IMR-90 (cell line): ENCODE results near the gene SYNPO2. TPM values are rescaled to one million over a fixed set of nuclear protein-coding genes. Genes with fewer than 3 reads are reported as not detected.

Source experiments
- ATAC-seq: fragments of 200-7000 bp; cut with Tn5 transposase; 2 replicates; pipeline ENCODE4 v1.9.1; 2020; ENCODE audit warnings: low read depth, mild to moderate bottlenecking, moderate library complexity
- BruUV-seq: library from RNA; stranded (reverse); fragments of 400-500 nt; replicated peaks from 2 replicates; lab custom pipeline; 2021; lab: Mats Ljungman, UMichigan
- CTCF ChIA-PET: fragments of 300-600 bp; formaldehyde crosslinking; extraction: SDS; loops from one replicate; lab custom pipeline; 2021; ENCODE audit warnings: antibody characterized with exemption; lab: Yijun Ruan, JAX
- POLR2A ChIA-PET: fragments of 300-600 bp; sonication (Branson Sonifier 250); formaldehyde crosslinking; loops from one replicate; lab custom pipeline; 2022; ENCODE audit warnings: antibody characterized with exemption; ENCODE audit not compliant: unreplicated experiment; lab: Charles Lee
- DNase-seq: peaks from one replicate; pipeline ENCODE4 v3.0.0; 2013
- H2AFZ ChIP-seq: replicated peaks from 2 replicates; pipeline ENCODE3; 2013; ENCODE audit warnings: low read length, mild to moderate bottlenecking; ENCODE audit not compliant: poor library complexity
- H2AK5ac ChIP-seq: 2 replicates; pipeline ENCODE4 v1.6.1; 2013; ENCODE audit warnings: low read depth, low read length, inconsistent platforms
- H2AK9ac ChIP-seq: replicated peaks from 2 replicates; pipeline ENCODE3; 2013; ENCODE audit warnings: mild to moderate bottlenecking, low read depth, low read length, moderate library complexity; ENCODE audit not compliant: poor library complexity
- H2BK120ac ChIP-seq: 2 replicates; pipeline ENCODE4 v1.6.1; 2013; ENCODE audit warnings: low read depth, low read length, inconsistent platforms
- H2BK15ac ChIP-seq: 3 replicates; pipeline ENCODE4 v1.6.1; 2013; ENCODE audit warnings: low read depth, low read length, inconsistent platforms
- H2BK20ac ChIP-seq: 2 replicates; pipeline ENCODE4 v1.6.1; 2013; ENCODE audit warnings: low read depth, mild to moderate bottlenecking, inconsistent platforms, low read length, moderate library complexity
- H2BK5ac ChIP-seq: 2 replicates; pipeline ENCODE4 v1.6.1; 2013; ENCODE audit warnings: mild to moderate bottlenecking, low read depth, low read length, inconsistent platforms; ENCODE audit not compliant: poor library complexity, severe bottlenecking
- H3K14ac ChIP-seq: replicated peaks from 2 replicates; pipeline ENCODE4 v1.6.1; 2013; ENCODE audit warnings: low read depth, low read length, inconsistent platforms
- H3K18ac ChIP-seq: 2 replicates; pipeline ENCODE4 v1.6.1; 2013; ENCODE audit warnings: low read depth, low read length, control low read depth
- H3K23ac ChIP-seq: 2 replicates; pipeline ENCODE4 v1.6.1; 2013; ENCODE audit warnings: low read depth, low read length, inconsistent platforms
- H3K27ac ChIP-seq: 2 replicates; pipeline ENCODE4 v1.5.1; 2013; ENCODE audit warnings: mild to moderate bottlenecking, control low read depth, low read length; ENCODE audit not compliant: insufficient read depth
- H3K27me3 ChIP-seq: 2 replicates; pipeline ENCODE4 v1.6.1; 2013; ENCODE audit warnings: low read length; ENCODE audit not compliant: control insufficient read depth, insufficient read depth
- H3K36me3 ChIP-seq: 2 replicates; pipeline ENCODE4 v1.6.1; 2013; ENCODE audit warnings: low read length, mixed read lengths; ENCODE audit not compliant: control insufficient read depth, insufficient read depth
- H3K4ac ChIP-seq: 2 replicates; pipeline ENCODE4 v1.6.1; 2013; ENCODE audit warnings: low read depth, low read length, inconsistent platforms
- H3K4me1 ChIP-seq: 2 replicates; pipeline ENCODE4 v1.6.1; 2013; ENCODE audit warnings: low read length, mixed read lengths; ENCODE audit not compliant: control insufficient read depth, insufficient read depth
- H3K4me2 ChIP-seq: 2 replicates; pipeline ENCODE4 v1.6.1; 2013; ENCODE audit warnings: low read depth, mild to moderate bottlenecking, control low read depth, low read length, moderate library complexity
- H3K4me3 ChIP-seq: 2 replicates; pipeline ENCODE4 v1.5.1; 2013; ENCODE audit warnings: low read depth, mild to moderate bottlenecking, control low read depth, low read length, moderate library complexity; ENCODE audit not compliant: insufficient read depth
- H3K56ac ChIP-seq: 2 replicates; pipeline ENCODE4 v1.6.1; 2013; ENCODE audit warnings: low read length, inconsistent platforms; ENCODE audit not compliant: insufficient read depth; ENCODE audit errors: extremely low read depth
- H3K79me1 ChIP-seq, 2 experiments: 2 replicates each; pipeline ENCODE4 v1.6.1; 2013; ENCODE audit warnings: low read length in 2 of 2, inconsistent platforms in 1 of 2, low read depth in 1 of 2
- H3K9ac ChIP-seq: 2 replicates; pipeline ENCODE4 v1.6.1; 2013; ENCODE audit warnings: low read depth, low read length, control low read depth
- H3K9me1 ChIP-seq: 2 replicates; pipeline ENCODE4 v1.6.1; 2013; ENCODE audit warnings: low read length, inconsistent platforms; ENCODE audit not compliant: insufficient read depth
- H3K9me3 ChIP-seq: 2 replicates; pipeline ENCODE4 v1.6.1; 2013; ENCODE audit warnings: low read length; ENCODE audit not compliant: control insufficient read depth, insufficient read depth
- H4K20me1 ChIP-seq: 2 replicates; pipeline ENCODE4 v1.6.1; 2013; ENCODE audit warnings: low read length, inconsistent platforms; ENCODE audit not compliant: insufficient read depth
- H4K5ac ChIP-seq: 2 replicates; pipeline ENCODE4 v1.6.1; 2013; ENCODE audit warnings: mild to moderate bottlenecking, low read depth, low read length, control low read depth
- H4K8ac ChIP-seq, 2 experiments: 2 replicates each; pipeline ENCODE4 v1.6.1; 2013; ENCODE audit warnings: low read depth in 2 of 2, low read length in 2 of 2, control low read depth in 1 of 2, inconsistent platforms in 1 of 2
- H4K91ac ChIP-seq: 2 replicates; pipeline ENCODE4 v1.6.1; 2013; ENCODE audit warnings: low read depth, low read length, inconsistent platforms; ENCODE audit not compliant: insufficient read depth
- CEBPB ChIP-seq: IDR thresholded peaks from 2 replicates; pipeline ENCODE4 v1.6.1; 2012; ENCODE audit warnings: low read depth, low read length, improper control_type of control experiment
- MXI1 ChIP-seq: IDR thresholded peaks from 2 replicates; pipeline ENCODE4 v1.6.1; 2012; ENCODE audit warnings: low read depth, mild to moderate bottlenecking, low read length, moderate library complexity, borderline replicate concordance
- WGBS, 2 experiments: methylation state at CpG; one replicate each; pipeline versions ENCODE4 v1.1.5 to v1.1.7; 2013; ENCODE audit warnings: missing lambda C conversion rate in 2 of 2; ENCODE audit not compliant: insufficient read length in 1 of 2; ENCODE audit errors: extremely low coverage in 2 of 2; 5-methylcytosine and 5-hydroxymethylcytosine counted together
- dilution Hi-C: fragments of 300-500 bp; cut with HindIII; formaldehyde crosslinking; loops from one replicate; pipeline ENCODE4 v1.14.3; 2018; ENCODE audit warnings: low sequenced_read_pairs; ENCODE audit not compliant: unreplicated experiment
- in situ Hi-C: fragments of 300-500 bp; cut with MboI; formaldehyde crosslinking; loops from 3 replicates; pipeline ENCODE4 v1.14.3; 2019; ENCODE audit warnings: low sequenced_read_pairs, inconsistent platforms, mixed read lengths
- intact Hi-C: fragments of 100-400 bp; cut with micrococcal nuclease; formaldehyde crosslinking; loops from 2 replicates; pipeline ENCODE4 v1.10.0; 2022
- polyA plus RNA-seq, 3 experiments: library from polyadenylated mRNA; depleted of rRNA; stranded (reverse); fragments of >200 nt; gene quantifications; 2 replicates each; pipeline ENCODE4 v1.2.3, GENCODE V29; 2012; ENCODE audit warnings: low replicate concordance in 1 of 3
- total RNA-seq: library from RNA; depleted of rRNA; stranded (reverse); fragments of >200 nt; gene quantifications from 2 replicates; pipeline ENCODE4 v1.2.3, GENCODE V29; 2012

SYNPO2 gene
- total and polyA plus RNA-seq, 2 of the 4 experiments (the other 2 are of a cell fraction): 0.99 to 1.8 TPM

DNA sequence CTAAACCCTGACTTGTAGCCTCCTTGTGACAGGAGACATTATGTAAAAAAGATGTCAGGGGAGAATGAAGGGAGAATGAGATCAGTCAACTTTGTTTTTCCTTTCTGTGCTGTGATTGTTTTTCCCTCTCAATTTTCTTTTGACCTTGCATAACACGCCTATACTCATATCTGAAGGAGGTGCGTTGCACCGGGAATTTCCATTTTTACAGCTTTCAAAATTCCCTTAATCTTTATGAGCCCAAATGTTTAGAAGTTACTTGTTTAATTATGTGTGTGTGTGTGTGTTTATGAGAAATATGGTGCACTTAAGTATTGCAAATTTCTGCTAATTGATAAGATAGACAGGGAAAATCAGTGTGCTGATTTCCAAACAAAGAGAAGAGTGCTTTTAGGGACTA lies 21.6 kb downstream of the SYNPO2 start:
- Histone ChIP-seq H3K27me3 (no peaks in the 10 kb centered on the region), H4K8ac (no peak overlapping the region), H3K9me1 (no peaks in the 10 kb centered on the region; the same call in 1 of the 2 replicates), H2AFZ (no peak overlapping the region), H2AK9ac (no peak overlapping the region), H2BK5ac (no peak overlapping the region), H3K27ac (no peak overlapping the region), H4K5ac (no peak overlapping the region), H3K4me2 (0 out of 2 replicates have a peak overlapping the region, but pooled peaks have one; percentile 1), H3K79me1 (no peaks in the 10 kb centered on the region), H3K23ac (no peak overlapping the region), H4K91ac (no peak overlapping the region), H2BK15ac (no peak overlapping the region), H3K9me3 (no peaks in the 10 kb centered on the region), H3K4me1 (peaks cover 2% of the 10 kb centered on the region), H3K56ac (no peak overlapping the region), H3K36me3 (no peaks in the 10 kb centered on the region), H3K9ac (no peak overlapping the region), H3K18ac (no peak overlapping the region), H3K4me3 (no peak overlapping the region), H2AK5ac (no peak overlapping the region), H3K14ac (no peak overlapping the region), H2BK20ac (no peak overlapping the region), H3K4ac (no peak overlapping the region), H2BK120ac (no peak overlapping the region), H4K20me1 (no peaks in the 10 kb centered on the region)
- CTCF ChIA-PET: no interaction called here
- no TSS peak for BruUV-seq
- POLR2A ChIA-PET: no interaction called here
- in situ Hi-C loops (no loop called here), intact Hi-C loops (no loop called here), dilution Hi-C loops (no loop called here)
- DNase-seq: peak; percentile 16
- WGBS, 2 experiments: no CpG with 5 or more reads among the region's 3 CpGs
- ATAC-seq: no peak
- no peak for TF ChIP-seq MXI1
- 0 out of 2 replicates have a peak, but pooled peaks have one; percentile 3 for TF ChIP-seq CEBPB
